ENCODE data around the gene ABCG1.

- TF ChIP-seq CTCF (IDR thresholded peaks at IDR 0.05) (no peak), POLR2A (IDR thresholded peaks at IDR 0.05) (no peak)
Observed at GRCh38 chr21:42287193-42288083, 68.5 kb downstream of the ABCG1 start.
